SK-N-SH (cell line): ENCODE data around the gene RASAL2.
A peak's percentile ranks its signal among the peaks of the same experiment; 100 is the strongest.

Experiments
- FOXM1 ChIP-seq: IDR thresholded peaks from 2 replicates; pipeline ENCODE4 v1.4.0; 2012; ENCODE audit warnings: low read depth, mild to moderate bottlenecking
- GATA2 ChIP-seq: sonication (generic); formaldehyde crosslinking; IDR thresholded peaks from 2 replicates; pipeline ENCODE4 v1.5.0; 2020; ENCODE audit warnings: mild to moderate bottlenecking, missing genetic modification reagents
- TCF12 ChIP-seq: IDR thresholded peaks from 2 replicates; pipeline ENCODE4 v1.4.0; 2012
- TF ChIP-seq, protein P1 (sequence below): fragments of 200-600 bp; sonication (generic); IDR thresholded peaks from 2 replicates; pipeline ENCODE4 v1.6.1; 2017; ENCODE audit warnings: antibody characterized with exemption, mild to moderate bottlenecking, moderate library complexity

DNA sequence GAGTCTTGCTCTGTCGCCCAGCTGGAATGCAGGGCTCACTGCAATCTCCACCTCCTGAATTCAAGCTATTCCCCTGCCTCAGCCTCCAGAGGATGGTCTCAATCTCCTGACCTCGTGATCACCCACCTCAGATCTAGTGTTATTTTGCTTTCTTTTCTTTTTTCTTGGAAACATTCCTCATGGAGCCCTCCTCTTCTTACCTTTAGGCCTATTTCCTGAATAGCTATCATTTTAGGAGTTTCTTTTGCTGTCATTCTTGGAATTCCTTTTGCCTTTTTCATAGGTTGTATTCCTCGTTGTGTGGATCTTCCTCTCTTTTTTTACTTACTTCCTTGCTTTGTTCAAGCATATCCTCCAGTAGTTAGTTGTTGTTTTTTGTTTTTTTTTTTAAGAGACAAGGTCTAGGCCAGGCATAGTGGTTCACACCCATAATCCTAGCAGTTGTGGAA, 173.8 kb downstream of the RASAL2 start:
- TF ChIP-seq GATA2 (CRISPR knock-in tag) (no peak), FOXM1 (no peak), TCF12 (peak; percentile 35; the same call in 1 of the 2 replicates)
- TF ChIP-seq, protein P1, sequence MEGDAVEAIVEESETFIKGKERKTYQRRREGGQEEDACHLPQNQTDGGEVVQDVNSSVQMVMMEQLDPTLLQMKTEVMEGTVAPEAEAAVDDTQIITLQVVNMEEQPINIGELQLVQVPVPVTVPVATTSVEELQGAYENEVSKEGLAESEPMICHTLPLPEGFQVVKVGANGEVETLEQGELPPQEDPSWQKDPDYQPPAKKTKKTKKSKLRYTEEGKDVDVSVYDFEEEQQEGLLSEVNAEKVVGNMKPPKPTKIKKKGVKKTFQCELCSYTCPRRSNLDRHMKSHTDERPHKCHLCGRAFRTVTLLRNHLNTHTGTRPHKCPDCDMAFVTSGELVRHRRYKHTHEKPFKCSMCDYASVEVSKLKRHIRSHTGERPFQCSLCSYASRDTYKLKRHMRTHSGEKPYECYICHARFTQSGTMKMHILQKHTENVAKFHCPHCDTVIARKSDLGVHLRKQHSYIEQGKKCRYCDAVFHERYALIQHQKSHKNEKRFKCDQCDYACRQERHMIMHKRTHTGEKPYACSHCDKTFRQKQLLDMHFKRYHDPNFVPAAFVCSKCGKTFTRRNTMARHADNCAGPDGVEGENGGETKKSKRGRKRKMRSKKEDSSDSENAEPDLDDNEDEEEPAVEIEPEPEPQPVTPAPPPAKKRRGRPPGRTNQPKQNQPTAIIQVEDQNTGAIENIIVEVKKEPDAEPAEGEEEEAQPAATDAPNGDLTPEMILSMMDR: no peak
